ENCODE results near the gene LGALS3. TPM values are rescaled to one million over a fixed set of nuclear protein-coding genes. Genes with fewer than 3 reads are reported as not detected.

The LGALS3 gene
- total RNA-seq, 4 donors from 2014 or later = 253 to 467 (median 361) TPM

DNA sequence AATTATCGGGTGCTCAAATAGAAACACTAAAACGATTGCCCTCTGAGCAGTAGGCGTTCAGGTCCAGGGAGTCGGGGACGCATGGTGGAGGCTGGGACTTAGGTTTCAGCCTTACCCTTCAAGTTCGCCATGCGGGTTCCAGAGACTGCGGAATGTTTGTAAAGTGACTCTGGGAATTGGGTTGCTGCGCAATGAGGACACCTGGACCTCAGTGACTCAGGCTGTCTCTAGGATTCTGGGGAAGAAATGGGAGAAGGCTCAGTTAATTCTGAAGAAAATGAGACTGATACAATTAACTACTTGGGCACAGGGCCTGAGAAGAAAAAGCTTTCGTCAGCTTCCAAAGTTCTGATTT is 1.1 kb downstream of the LGALS3 start:
- TF ChIP-seq POLR2A (IDR thresholded peaks at IDR 0.05) = no peak
- H3K27ac ChIP-seq = peak overlapping the region; percentile 94 to 98 (median 97)
- H3K9me3 ChIP-seq = no peaks in the 10 kb centered on the region
- no peaks in the 10 kb centered on the region for H3K36me3 ChIP-seq
- H3K4me1 ChIP-seq = peaks cover 0 to 87% (median 15%) of the 10 kb centered on the region in 3 donors
- H3K4me3 ChIP-seq = peak overlapping the region; percentile 87 to 88
- 19% methylated on average over 5 to 9 of the region's 10 CpGs for WGBS, 2 donors (ENCODE audit: low coverage in 1 of 2)
- ATAC-seq = no peak
- H3K27me3 ChIP-seq = no peaks in the 10 kb centered on the region

DNA sequence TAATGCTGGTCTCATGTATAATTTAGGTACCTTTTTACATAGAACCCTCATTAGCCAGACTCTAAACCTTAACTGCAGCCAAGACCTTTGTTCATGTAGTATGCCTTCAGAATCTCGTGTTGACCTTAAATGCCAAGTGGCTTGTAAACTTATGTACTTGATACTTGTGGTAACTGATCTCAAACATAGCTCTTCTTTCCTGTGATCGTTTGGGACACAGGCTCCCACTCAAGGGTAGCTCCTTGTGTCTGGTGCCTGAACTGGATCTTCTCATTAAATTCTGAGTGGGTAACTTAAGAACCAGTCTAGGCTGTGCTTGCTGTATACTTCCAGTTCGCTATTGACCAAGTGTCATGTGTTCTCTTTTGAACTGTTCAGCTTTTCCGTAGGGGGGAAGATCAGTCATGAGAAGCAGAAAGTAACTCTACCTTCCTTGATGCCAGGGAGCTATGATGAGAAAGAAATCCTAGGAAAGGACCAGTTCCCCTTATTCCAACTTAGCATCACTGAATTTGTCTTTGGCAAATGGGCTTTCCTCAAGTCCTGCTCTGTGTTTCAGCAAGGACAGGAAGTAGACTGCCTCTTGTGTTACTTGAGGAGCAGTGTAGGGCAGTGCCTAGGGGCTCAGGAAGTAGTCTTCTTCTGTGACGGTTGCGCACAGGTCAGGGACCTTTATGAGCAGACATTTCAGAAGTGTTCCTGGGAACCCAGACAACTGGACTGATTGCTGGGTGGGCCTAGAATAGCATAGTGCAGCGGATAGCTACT is 2.5 kb downstream of the LGALS3 start:
- H3K4me1 ChIP-seq = peaks cover 8 to 89% (median 23%) of the 10 kb centered on the region in 3 donors
- 40 to 65% methylated on average over 2 to 6 of the region's 7 CpGs for WGBS, 2 donors (ENCODE audit: low coverage in 1 of 2)
- peak overlapping the region in 3 of 4 donors; percentile 61 to 98 (median 98) for H3K27ac ChIP-seq
- H3K9me3 ChIP-seq = no peaks in the 10 kb centered on the region
- H3K4me3 ChIP-seq = peak overlapping the region; percentile 87 to 88
- H3K36me3 ChIP-seq = no peaks in the 10 kb centered on the region
- H3K27me3 ChIP-seq = no peaks in the 10 kb centered on the region
- TF ChIP-seq, protein P1, sequence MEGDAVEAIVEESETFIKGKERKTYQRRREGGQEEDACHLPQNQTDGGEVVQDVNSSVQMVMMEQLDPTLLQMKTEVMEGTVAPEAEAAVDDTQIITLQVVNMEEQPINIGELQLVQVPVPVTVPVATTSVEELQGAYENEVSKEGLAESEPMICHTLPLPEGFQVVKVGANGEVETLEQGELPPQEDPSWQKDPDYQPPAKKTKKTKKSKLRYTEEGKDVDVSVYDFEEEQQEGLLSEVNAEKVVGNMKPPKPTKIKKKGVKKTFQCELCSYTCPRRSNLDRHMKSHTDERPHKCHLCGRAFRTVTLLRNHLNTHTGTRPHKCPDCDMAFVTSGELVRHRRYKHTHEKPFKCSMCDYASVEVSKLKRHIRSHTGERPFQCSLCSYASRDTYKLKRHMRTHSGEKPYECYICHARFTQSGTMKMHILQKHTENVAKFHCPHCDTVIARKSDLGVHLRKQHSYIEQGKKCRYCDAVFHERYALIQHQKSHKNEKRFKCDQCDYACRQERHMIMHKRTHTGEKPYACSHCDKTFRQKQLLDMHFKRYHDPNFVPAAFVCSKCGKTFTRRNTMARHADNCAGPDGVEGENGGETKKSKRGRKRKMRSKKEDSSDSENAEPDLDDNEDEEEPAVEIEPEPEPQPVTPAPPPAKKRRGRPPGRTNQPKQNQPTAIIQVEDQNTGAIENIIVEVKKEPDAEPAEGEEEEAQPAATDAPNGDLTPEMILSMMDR (IDR thresholded peaks at IDR 0.05) = peak in 2 of 4 experiments; percentile 22 to 27
- no peak for TF ChIP-seq POLR2A (IDR thresholded peaks at IDR 0.05)
- ATAC-seq = no peak

DNA sequence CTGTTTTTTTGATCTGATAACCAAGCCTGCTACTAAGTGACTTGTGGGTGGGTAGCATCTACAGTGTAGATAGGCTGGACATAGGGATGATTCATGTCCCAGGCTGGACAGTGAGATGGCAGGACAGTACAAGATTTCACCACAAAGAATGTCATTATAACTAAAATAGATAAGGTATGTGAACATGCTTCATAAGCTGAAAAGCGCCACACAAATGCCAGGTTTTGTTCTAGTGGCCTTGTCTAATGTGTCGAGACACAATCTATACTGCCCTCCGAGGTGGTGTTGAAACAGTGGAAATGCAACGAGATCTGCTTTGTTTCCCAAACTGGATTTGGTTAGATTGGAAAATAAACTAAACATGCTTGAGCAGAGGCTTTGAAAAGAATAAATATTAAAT is 4.4 kb downstream of the LGALS3 start:
- H3K4me3 ChIP-seq = no peak overlapping the region
- no peak for ATAC-seq
- H3K36me3 ChIP-seq = peaks cover 0 to 6% of the 10 kb centered on the region in 2 donors
- H3K27ac ChIP-seq = peak overlapping the region in 3 of 4 donors; percentile 18 to 98 (median 29)
- no peaks in the 10 kb centered on the region for H3K9me3 ChIP-seq
- 13 to 59% methylated on average over 4 of the region's 4 CpGs for WGBS, 2 donors (ENCODE audit: low coverage in 1 of 2)
- no peaks in the 10 kb centered on the region for H3K27me3 ChIP-seq
- H3K4me1 ChIP-seq = peaks cover 18 to 89% (median 38%) of the 10 kb centered on the region in 3 donors
- TF ChIP-seq POLR2A (IDR thresholded peaks at IDR 0.05) = no peak
- TF ChIP-seq POLR2AphosphoS5 (IDR thresholded peaks at IDR 0.05) = no peak
- no peak for TF ChIP-seq EP300 (IDR thresholded peaks at IDR 0.05)
- TF ChIP-seq, protein P1 (IDR thresholded peaks at IDR 0.05) = peak in 2 of 4 experiments; percentile 40 to 63

DNA sequence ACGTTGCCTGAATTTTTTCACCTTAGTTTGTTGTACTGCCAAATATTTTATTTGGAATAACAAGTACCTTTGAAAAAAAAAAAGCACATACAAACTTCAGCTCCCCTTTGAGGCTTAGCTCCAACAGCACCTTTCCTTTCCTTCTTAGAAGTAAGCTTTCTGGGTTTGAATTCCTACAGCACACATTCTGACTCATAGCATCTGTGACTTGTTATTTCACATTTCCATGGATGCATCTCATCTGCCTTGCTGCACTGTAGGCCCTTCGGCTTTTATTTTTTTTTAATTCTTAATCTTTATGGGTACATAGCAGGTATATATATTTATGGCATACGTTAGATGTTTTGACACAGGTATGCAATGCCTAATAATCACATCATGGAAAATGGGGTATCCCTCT is 7.2 kb downstream of the LGALS3 start:
- no peak overlapping the region for H3K4me3 ChIP-seq
- H3K27me3 ChIP-seq = no peaks in the 10 kb centered on the region
- TF ChIP-seq, protein P1 (IDR thresholded peaks at IDR 0.05) = no peak
- TF ChIP-seq POLR2AphosphoS5 (IDR thresholded peaks at IDR 0.05) (no peak), EP300 (IDR thresholded peaks at IDR 0.05) (no peak), POLR2A (IDR thresholded peaks at IDR 0.05) (no peak)
- ATAC-seq = no peak
- H3K9me3 ChIP-seq = no peaks in the 10 kb centered on the region
- 39 to 44% methylated on average over 3 of the region's 3 CpGs for WGBS, 2 donors (ENCODE audit: low coverage in 1 of 2)
- peaks cover 21 to 34% of the 10 kb centered on the region in 2 donors for H3K36me3 ChIP-seq
- peaks cover 18 to 80% (median 38%) of the 10 kb centered on the region in 3 donors for H3K4me1 ChIP-seq
- peak overlapping the region; percentile 75 to 98 (median 83) for H3K27ac ChIP-seq

DNA sequence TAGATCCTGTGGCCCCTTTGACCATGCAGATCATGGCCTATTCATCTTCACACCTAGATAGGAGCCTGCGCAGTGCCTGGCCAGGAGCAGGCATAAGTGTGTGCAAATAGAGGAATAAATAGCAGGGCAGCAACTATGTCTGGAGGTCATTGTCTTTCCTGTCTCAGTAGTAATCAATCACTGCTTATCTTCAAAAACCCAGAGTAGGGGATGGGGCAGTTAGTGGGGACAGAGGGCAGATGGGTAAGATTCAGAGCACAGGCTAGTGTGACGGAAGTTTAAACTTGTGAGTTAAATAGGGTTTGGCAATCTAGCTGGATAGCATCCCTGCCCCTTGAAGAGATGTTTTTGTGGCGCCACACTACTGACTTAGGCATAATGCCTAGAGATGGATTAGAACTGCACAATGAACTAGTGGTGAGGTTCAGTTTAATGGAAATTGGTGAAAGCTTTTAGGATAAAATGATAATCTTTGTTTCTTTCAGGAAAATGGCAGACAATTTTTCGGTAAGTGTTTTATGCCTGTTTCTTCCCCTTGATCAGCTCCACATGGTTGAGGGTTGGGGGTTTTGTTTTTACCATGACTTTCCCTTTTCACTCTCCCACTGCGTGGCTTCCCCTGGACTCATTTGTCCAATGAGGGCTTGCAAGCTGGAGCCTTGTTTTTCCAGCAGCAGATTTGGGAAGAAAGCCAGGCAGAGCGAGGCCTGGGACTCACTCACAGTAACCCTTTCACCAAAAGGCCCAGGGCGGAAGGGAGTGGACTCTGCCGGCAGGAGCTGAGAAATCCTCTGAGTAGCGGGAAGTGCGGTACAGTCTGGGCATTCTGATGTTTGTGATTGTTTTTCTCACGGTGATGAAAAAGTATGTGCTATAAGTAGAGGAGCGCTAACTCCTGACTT is 8.1 kb downstream of the LGALS3 start:
- TF ChIP-seq, protein P1 (IDR thresholded peaks at IDR 0.05) = peak in 1 of 4 experiments; percentile 11
- TF ChIP-seq EP300 (IDR thresholded peaks at IDR 0.05) (no peak), POLR2A (IDR thresholded peaks at IDR 0.05) (no peak), POLR2AphosphoS5 (IDR thresholded peaks at IDR 0.05) (peak; percentile 75)
- no peaks in the 10 kb centered on the region for H3K27me3 ChIP-seq
- WGBS, 2 donors (ENCODE audit: low coverage in 1 of 2) = 18 to 40% methylated on average over 7 to 11 of the region's 12 CpGs
- peak; percentile 76 for ATAC-seq
- H3K4me1 ChIP-seq = peaks cover 18 to 71% (median 38%) of the 10 kb centered on the region in 3 donors
- H3K27ac ChIP-seq = peak overlapping the region; percentile 75 to 98 (median 83)
- no peaks in the 10 kb centered on the region for H3K9me3 ChIP-seq
- H3K36me3 ChIP-seq = peaks cover 26 to 43% of the 10 kb centered on the region in 2 donors
- peak overlapping the region; percentile 19 to 28 for H3K4me3 ChIP-seq
